Measurements from ENCODE around the gene KCTD12. TPM values are rescaled to one million over a fixed set of nuclear protein-coding genes. Genes with fewer than 3 reads are reported as not detected.

Gene KCTD12
- total RNA-seq, 2 experiments from 2014 or later: 9.7 to 9.9 TPM

DNA sequence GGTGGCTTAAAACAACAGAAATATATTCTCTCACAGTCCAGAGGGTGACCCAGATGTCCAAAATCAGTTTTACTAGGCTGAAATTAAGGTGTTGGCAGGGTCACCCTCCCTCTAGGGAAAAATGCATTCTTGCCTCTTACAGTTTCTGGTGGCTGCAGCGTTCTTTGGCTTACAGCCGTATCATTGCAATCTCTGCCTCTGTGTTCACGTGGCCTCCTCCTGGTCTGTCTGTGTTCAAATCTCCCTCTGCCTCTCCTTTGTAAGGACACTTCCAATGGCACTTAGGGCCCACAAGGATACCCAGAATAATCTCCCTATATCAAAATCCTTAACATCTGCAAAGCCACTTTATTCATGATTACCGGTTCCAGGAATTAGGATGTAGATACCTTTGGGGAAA lies 21.1 kb downstream of the KCTD12 start:
- POLR2A ChIA-PET: no interaction called here
- CTCF ChIA-PET: no interaction called here

DNA sequence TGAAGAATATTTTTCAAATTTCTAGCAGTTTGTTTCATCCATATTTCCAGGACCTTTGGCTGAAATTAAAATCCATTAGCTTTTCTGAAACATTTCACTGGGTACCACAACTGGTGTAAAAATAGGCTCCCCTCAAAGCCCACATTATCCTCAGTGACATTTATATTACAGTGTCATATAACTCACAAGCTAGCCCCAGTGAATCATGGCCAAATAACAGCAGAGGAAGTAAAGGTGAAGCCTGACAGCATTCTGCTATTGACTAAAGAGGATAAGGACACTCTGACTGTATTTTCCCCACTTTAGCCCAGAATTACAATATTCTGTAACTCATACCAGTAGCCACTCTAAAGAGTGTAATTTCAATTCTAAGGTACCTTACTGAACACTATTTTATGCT lies 21.9 kb downstream of the KCTD12 start:
- CTCF ChIA-PET: no interaction called here
- POLR2A ChIA-PET: no interaction called here

DNA sequence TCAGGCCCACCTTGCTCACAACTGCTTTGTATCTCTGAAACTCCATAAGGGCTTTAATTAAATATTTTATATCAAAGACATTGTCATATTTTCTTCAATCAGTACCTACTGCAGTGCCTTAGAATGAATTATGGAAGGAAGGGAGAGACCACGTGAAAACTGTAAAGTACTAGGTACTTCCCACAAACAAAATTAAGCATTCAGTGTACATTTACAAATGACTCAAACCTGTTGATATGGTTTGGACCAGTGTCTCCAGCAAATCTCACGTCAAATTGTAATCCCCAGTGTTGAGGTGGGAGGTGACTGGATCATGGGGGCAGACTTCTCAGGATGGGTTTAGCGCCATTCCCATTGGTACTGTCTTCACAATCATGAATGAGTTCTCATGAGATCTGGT lies 23.2 kb downstream of the KCTD12 start:
- ChIA-PET POLR2A (no interaction called here), CTCF (no interaction called here)

DNA sequence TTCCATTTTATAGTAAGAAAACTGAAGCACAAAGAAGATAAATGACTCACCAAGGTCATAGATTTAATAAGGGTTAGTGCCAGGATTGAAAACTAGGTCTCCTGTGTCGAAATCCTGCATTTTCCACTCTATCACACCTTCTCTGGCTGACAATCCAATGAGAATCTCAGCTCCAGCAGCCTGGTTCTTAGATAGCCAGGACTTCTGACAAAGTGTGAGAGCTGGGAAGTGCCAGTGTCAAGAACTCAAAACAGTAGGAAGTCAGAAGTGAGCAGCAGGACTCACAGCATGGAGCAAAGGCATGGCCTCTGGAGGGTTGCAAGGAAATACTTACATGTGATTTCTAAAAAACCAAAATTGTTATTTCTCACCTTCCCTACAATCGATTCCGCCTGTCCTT lies 24.3 kb downstream of the KCTD12 start:
- ChIA-PET POLR2A (no interaction called here), CTCF (no interaction called here)

DNA sequence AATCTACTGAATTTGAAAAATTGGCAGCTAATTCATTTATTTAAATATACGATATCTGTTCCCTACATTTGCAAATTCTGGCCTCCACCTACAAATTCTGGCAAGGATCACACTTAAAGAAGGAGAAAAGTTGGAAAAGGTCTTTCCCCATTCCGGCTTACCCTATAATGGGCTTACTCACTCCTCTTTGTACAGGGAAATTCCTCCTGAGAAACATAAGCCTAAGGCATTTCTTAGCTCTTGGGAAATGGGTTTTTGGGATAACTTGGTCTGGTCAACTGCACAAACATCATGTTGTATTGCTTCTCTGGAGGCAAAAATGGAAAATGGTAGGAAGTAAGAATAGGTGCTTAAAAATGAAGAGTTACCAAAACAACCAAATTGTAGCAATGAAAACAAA lies 25.5 kb downstream of the KCTD12 start:
- CTCF ChIA-PET: no interaction called here

DNA sequence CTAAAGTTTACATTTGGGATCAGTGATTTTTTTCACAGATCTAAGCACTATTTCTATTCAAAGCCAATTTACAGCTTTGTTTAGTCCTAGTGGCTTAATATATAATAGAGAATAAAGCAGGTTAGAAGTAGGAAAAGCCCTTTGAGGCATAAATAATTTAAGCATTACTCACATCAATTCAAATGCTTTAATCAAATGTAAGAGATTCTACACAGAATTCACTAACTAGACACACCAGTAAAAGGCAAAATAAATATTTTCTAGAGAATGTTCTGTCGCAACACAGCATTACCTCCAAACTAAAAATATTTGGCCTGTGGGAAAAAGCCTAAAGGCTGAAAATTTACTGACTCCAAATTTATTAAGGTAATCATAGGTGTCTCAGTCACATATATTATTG lies 31.3 kb downstream of the KCTD12 start:
- POLR2A ChIA-PET: no interaction called here
- CTCF ChIA-PET: no interaction called here

More for the DNA sequence above, 25.5 kb downstream of the KCTD12 start:
- POLR2A ChIA-PET: no interaction called here

DNA sequence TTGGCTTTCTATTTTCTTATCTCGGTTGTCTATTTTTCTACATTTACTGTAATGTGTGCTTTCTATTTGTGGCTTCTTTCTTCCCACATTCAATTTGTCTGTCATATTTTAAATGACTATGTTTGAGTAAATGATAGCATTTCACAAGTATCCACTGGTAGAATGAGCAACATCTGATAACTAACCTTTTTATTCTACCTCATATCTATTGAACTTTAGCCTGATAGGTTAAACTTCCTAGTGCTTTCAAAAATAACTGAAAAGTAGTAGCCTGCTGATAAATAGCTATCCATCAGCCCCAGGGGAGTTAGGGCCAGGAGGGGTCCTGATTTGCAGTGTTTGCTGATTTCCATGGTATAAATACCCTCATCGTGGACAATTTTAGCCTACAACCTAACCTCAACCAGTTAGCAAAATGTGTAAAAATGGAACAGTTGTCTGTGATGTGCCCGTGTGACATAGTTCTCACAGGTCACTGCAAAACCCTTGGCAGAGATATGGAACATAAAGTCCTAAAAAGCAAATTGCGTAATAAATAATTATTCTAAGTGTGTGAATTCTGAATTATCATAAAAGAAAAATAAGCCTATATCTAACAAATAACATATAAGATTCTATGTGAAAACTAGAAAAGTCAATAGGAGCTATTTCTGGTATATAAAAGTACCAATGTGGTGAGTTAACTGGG lies 32.1 kb downstream of the KCTD12 start:
- CTCF ChIA-PET: no interaction called here
- POLR2A ChIA-PET: no interaction called here

DNA sequence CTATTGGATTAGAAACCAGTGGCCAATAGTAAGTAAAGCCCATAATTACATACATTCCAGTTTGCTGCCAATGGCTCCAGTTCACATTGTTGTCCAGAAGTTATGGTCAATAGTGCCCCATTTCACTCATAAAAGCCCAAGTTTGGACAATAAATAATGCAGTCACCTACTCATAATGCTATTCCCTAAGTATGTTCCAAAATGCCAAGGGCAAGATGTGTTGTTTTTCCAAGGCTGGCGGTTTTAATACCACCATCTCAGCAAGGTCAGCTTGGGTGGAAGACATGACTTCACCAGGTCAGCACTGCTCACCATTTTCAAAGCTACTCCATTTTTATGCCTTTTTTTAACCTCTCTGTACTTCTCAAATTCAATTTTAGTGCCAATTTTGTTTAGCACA lies 32.7 kb downstream of the KCTD12 start:
- CTCF ChIA-PET: no interaction called here
- POLR2A ChIA-PET: no interaction called here

DNA sequence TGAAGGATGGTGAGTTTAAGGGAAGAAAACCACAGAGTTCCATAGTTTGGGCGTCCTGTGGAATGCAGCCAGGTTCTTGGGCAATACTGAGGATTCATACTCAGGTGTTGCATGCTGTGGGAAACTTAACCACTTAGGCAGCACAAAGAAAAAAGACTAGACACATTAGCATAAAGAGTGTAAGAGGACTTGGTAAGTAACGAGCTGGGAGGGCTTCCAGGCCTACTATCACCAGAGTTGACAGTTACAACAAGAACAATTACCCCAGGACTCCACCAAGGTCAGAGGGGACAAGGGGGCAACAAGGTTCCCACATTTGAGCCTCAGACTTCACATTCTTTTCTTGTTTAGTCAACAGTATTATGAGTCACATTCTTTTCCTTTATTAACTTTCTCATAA lies 33.2 kb downstream of the KCTD12 start:
- ChIA-PET POLR2A (no interaction called here), CTCF (no interaction called here)

DNA sequence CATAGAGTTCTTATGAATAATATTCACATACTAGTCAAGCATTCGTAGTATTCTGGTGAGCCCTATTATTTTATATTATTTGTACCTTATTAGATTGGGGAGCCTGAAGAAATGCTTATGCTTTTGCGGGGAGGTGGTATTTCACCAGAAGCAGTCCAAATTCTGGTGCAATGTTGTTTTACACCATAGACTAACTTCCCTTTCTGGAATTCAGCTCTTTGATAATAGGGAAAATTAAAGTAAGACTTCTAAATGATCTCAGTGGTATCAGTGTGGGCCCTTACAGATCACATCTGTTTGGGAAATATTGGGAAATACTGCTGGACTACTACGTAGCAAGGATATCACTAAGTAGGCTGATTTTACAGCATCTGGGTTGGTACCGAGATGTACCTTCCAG lies 34.2 kb downstream of the KCTD12 start:
- POLR2A ChIA-PET: no interaction called here
- CTCF ChIA-PET: no interaction called here

DNA sequence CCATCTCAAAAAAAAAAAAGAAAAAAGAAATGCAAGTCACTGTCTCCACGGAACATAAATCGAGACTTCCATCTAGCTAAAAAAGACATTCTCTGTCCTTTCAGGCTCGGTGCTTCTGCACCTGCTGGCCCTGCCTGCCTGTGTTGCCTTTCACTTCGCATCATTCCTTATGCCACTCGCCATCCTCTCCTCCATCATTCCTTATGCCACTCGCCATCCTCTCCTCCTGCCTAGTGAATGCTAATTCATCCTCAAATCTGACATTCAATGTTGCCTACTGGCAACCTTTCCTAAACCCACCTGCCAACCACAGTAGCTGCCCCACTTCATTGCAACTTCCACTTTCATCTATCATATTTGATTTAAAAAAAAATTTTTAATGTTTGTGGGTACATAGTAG lies 36.7 kb downstream of the KCTD12 start:
- ChIA-PET CTCF (no interaction called here), POLR2A (no interaction called here)

DNA sequence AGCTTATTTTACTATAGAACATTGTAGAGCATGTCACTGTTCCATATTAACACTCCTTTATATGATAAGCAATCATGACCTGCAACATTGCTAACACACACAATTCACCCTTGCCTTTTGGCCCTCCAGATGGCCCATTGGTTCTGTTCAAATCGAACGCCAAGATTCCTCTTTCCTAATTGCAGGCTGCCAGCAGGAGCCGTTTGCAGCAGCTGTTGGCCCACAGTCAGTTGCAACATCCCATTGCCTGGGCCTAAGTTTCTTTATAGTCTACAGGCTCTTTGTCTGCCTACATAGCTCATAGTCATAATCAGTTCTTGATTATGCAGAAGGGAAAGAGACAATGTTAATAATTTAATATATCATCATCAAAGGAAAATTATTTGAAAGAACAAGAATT lies 37.6 kb downstream of the KCTD12 start:
- POLR2A ChIA-PET: no interaction called here
- CTCF ChIA-PET: no interaction called here

DNA sequence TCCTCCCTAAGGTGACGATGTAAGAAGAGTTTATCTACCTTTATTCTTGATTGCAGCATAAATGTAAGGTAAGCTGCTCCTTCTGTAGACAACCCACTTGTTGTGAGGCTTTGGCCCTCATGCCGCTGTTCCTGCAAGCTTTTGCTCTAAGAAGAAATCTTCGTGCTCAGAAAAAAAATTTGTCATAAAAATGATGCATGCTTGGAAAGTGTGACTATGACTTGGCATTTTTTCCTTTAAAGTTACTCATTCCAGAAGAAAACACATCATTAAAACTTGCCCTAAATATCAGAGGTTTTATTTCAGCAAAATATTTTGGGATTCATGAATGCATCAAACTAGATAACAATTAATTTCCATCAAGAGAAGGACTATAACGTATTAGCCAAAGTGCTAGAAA lies 39.8 kb downstream of the KCTD12 start:
- POLR2A ChIA-PET: no interaction called here
- CTCF ChIA-PET: no interaction called here

DNA sequence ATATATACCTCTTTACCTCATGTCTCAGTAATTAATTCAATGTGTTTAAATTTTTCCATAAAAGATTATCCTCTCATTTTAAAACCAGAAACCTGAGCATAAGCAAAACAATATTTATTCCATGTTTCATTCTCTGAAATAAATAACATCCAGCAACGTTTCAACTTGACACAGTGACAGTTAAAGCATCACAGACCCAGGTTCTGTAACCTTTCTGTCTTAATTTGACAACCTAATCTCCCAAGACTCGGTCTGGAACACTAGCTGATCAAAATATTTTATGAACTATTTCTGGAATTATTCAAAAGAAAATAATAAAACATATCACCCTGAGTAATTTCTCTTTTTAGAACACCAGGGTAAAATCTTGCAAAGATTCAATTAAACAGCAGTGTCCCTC lies 40.3 kb downstream of the KCTD12 start:
- ChIA-PET POLR2A (no interaction called here), CTCF (no interaction called here)

DNA sequence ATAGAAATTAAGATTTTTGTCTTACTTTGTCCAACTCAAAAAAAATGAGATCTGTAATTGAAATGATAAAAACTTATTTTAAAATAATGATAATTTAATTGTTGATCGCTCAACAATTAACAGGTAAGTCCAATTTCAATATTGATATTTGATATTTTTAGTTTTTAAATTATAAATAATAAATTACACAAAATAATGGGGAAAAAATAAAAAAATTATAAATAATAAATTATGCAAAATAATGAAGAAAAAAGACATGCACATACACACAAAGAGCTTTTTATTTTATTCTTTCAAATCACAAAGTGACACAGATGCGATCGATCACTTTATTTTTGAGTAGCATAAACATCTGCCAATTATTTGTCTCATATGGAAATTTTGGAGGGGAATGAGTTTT lies 40.8 kb downstream of the KCTD12 start:
- POLR2A ChIA-PET: no interaction called here

DNA sequence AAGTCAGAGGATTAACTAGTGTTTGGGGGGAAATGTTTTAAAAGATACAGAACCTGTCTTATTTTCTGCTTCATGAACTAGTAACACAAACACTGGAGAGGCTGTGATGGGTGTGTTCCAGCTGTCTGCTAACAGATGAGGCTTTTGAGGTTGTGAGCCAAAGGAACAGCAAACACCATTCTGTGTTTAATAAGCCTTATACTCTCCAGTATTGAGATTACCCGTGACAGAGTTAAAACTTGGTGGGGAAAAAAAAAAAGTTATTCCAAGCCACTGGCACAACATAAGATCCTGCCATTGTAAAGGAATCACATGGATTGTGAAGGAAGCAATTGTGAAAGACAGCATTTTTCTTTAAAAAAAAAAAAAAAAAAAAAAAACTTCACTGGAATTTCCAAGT lies 48.4 kb downstream of the KCTD12 start:
- ChIA-PET POLR2A (no interaction called here), CTCF (no interaction called here)

More for the DNA sequence above, 40.8 kb downstream of the KCTD12 start:
- CTCF ChIA-PET: no interaction called here

DNA sequence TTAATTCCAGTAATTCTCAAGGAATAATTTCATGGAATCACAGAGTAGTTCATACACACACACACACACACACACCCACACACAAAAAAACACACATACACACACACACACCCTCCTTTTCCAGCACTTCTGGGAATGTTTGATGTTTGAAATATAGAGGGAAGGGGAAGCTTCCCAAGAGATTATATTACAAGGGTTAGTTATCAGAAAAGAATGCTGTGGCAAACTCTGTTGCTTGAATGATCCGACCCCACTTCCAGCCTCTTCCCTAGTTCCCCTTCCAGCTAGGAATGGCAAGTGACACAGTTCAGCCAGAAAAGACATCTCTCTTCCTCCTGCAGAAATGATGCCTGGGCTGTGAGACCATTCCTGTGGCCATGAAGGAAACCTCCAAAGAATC lies 49.9 kb downstream of the KCTD12 start:
- ChIA-PET CTCF (no interaction called here), POLR2A (no interaction called here)

DNA sequence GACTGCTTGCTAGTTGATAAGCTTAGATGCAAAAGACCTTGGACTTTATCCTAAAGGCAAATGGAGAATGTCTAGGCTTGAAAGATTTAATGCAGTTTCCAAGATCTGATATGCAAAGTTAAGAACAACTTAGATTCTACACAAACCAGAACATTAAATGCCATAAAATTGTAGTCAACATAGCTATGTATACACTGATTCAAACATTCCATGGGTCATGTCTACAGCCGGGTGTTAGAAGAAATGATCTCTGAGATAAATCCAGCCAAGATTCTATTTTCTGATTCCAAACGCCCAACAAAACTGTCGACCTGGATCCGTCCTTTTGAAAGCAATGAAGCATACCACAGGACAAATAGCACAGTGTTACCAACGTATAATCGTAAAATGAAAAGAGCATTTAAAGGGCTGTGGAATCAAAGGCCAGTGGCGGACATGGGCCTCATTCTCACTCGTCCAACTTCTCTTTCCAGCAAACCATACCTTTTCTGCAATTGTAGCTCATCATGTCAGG lies 52.7 kb downstream of the KCTD12 start:
- ChIA-PET CTCF (no interaction called here), POLR2A (no interaction called here)

DNA sequence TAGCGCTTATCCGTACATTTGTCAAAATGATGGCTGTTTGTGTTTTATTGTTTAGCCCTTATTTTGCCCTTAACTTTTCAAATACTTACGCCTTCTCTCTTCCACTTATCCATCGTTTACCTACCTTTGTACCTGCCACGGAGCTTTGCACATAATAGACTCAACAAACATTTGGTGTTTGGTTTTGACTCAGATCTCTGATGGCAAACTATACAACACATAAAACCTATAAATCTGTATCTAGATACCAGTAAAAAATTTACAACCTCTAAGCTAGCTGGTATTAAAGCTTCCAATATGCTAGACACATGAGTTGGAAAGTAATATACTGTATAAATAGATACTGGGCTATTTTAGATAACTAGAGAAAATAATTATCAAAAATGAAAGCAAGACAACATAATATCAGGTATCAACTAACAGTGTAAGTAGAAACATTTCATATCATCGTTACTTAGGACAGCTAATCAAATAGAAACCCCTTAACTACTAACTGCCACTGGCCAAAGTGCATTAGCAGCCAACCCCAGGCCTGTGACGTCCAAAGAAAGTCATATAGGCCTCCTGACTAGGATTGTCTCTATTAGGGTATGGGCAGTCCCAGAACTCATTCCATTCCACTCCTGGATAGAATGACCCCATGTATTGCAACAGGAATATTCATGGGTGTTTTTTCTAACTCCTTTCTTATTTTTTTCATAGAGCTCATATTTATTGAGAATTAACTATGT lies 53.8 kb downstream of the KCTD12 start:
- ChIA-PET CTCF (no interaction called here), POLR2A (no interaction called here)

DNA sequence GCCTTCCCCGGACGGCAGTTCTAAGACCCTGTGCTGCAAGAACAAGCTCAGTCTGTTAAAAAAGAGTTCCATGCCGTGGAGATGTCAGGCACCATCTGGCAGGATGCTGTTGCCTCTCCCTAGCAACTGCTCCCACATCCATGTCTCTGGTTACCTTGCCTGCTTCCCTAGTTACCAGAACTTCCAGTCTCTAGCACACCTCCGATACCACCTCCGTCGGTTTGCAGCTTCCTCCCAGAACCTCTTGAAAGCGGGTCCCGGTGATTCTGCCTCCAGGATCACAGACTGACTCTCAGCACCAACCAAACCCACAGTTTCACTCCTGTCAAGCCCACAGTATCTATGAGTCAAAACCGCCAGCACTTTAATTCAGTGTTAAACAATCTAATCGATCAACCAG lies 55.4 kb downstream of the KCTD12 start:
- CTCF ChIA-PET: no interaction called here
- POLR2A ChIA-PET: no interaction called here
